Lower leg skin (tissue), 3 donors: ENCODE data around the gene ATP8B4.

Experiments
- CTCF ChIP-seq, 3 donors: fragments of 450-650 bp; IDR thresholded peaks; one replicate each; pipeline ENCODE4 v1.5.1; 2016; ENCODE audit warnings: antibody characterized with exemption in 3 of 3, mild to moderate bottlenecking in 3 of 3, moderate library complexity in 2 of 3
- POLR2A ChIP-seq, 2 donors: fragments of 450-650 bp; IDR thresholded peaks; one replicate each; pipeline ENCODE4 v1.6.1; 2016 to 2017; ENCODE audit warnings: antibody characterized with exemption in 2 of 2, mild to moderate bottlenecking in 1 of 2, moderate library complexity in 1 of 2

- TF ChIP-seq CTCF (IDR thresholded peaks at IDR 0.05) = no peak
- TF ChIP-seq POLR2A (IDR thresholded peaks at IDR 0.05) = no peak
These were observed 9.7 kb downstream of the ATP8B4 start for GRCh38 chr15:50109076-50109987.
